Measurements from ENCODE around the gene GUCY2D.

GRCh38 chr17:7997186-7997585 is 5.2 kb upstream of the GUCY2D start:
- TF ChIP-seq POLR2A (IDR thresholded peaks at IDR 0.05) = no peak
- no peak for TF ChIP-seq CTCF (IDR thresholded peaks at IDR 0.05)

Data from suprapubic skin (tissue), 3 donors.